ENCODE measurements around the gene NACC2. TPM values are rescaled to one million over a fixed set of nuclear protein-coding genes. Genes with fewer than 3 reads are reported as not detected.

Gene NACC2
- total and polyA plus RNA-seq, 2 of the 8 experiments (the other 6 are each of a cell fraction or from before 2014, with no cell fraction given): 8.3 to 14.0 TPM

DNA sequence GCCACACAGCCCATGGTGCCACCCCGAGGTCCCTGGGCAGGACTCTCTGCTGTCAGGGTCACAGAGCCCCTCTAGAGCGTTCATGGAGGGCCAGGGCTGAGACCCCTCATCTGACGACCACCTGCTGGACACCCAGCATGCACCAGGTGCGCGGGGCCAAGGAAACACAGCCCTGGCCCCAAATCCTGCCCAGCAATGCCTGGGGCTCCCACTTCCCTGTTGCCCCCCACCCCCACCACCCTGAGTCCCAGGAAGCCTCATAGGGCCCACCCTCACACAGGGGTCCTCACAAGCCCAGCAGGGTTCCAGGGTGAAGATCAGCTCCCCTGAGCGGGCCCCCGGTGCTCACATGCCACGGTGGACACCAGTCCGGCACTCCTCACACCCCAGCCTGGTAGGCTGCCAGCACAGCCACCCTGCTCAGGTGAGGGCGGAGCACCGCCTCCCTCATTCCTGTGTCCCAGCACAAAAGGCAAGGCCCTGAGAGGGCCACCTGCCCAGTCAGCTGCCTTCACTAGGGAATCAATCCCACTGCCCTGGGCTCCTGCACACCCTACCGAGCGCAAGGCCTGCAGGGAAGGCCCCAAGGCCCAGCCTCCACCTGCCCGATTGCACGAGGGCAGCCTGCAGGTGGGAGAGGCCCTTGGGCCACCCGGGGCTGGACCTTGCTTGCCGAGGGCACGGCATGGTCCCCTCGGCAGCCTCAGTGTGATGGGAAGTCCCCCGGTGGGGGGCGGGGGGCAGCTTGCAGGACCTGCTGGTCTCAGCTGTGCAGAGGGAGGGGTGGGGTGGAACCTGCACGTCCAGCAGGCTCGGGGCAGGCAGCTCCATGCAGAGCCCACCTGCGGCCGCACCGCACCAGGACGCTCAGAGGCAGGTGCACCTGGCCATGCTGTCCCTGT is 77.5 kb downstream of the NACC2 start (continued):
- no peak for TF ChIP-seq CTCF (IDR thresholded peaks at IDR 0.05; ENCODE audit: control extremely low read depth in 1 of 3, insufficient read depth in 1 of 3, low read depth in 1 of 3, low read length in 3 of 3)
- no peak for TF ChIP-seq KDM4A (IDR thresholded peaks at IDR 0.05; ENCODE audit: low read depth, low read length, severe bottlenecking)
- no peak for TF ChIP-seq TCF12 (IDR thresholded peaks at IDR 0.05; ENCODE audit: low read depth, low read length)
- no peak for TF ChIP-seq RFX5 (IDR thresholded peaks at IDR 0.05; ENCODE audit: borderline replicate concordance, low read depth, low read length)
- no peak for TF ChIP-seq CREB1 (IDR thresholded peaks at IDR 0.05)
- TF ChIP-seq TAF1 (IDR thresholded peaks at IDR 0.05; ENCODE audit: low read depth, low read length): no peak
